SH-SY5Y (cell line): ENCODE results near the gene DIP2C.

Experiments
- GATA2 ChIP-seq: IDR thresholded peaks from 2 replicates; pipeline ENCODE4 v1.6.1; 2011; ENCODE audit warnings: mild to moderate bottlenecking, low read depth, low read length
- GATA3 ChIP-seq: IDR thresholded peaks from 2 replicates; pipeline ENCODE4 v1.6.1; 2011; ENCODE audit warnings: low read depth, mild to moderate bottlenecking, low read length, moderate library complexity

- TF ChIP-seq GATA2 (no peak), GATA3 (no peak)
These were observed 462.5 kb downstream of the DIP2C start for GRCh38 chr10:227014-227413.
